Left kidney (tissue), 8 donors: Measurements from ENCODE around the gene FAM43B. TPM values are rescaled to one million over a fixed set of nuclear protein-coding genes. Genes with fewer than 3 reads are reported as not detected.
A peak's percentile ranks its signal among the peaks of the same experiment; 100 is the strongest.
"Not testable (repeated sequence)": the region's sequence is repeated elsewhere in the genome, so short reads cannot be mapped to it uniquely, and the experiment has no call there.

Experiments
- DNase-seq: peaks from one replicate; pipeline ENCODE4 v3.0.0-alpha.2; 2013
- long read RNA-seq, 8 donors: transcript quantifications; one replicate each; lab custom pipeline, GENCODE V29; 2026
- polyA plus RNA-seq: library from polyadenylated mRNA; unstranded; fragments of 120-200 nt; gene quantifications from one replicate; pipeline ENCODE4 v1.2.1, GENCODE V29; 2013; ENCODE audit not compliant: insufficient read length

FAM43B gene, protein sequence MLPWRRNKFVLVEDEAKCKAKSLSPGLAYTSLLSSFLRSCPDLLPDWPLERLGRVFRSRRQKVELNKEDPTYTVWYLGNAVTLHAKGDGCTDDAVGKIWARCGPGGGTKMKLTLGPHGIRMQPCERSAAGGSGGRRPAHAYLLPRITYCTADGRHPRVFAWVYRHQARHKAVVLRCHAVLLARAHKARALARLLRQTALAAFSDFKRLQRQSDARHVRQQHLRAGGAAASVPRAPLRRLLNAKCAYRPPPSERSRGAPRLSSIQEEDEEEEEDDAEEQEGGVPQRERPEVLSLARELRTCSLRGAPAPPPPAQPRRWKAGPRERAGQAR
- polyA plus RNA-seq = 1.00 TPM
- long read RNA-seq, donor 1, transcript FAM43B-201 (1 exons, 2,572 nt) = major isoform, 5 of 5 reads
- long read RNA-seq, donor 1, partial matches to known transcripts = 0 of 5 reads
- long read RNA-seq, donor 1, other reads (novel, unspliced or antisense) = 0 of 5 reads
- long read RNA-seq, donor 2 = 0 reads
- long read RNA-seq, donor 3, partial matches to known transcripts = 0 of 2 reads
- long read RNA-seq, donor 3, other reads (novel, unspliced or antisense) = 0 of 2 reads
- long read RNA-seq, donor 4 = 0 reads
- long read RNA-seq, donor 5, transcript FAM43B-201 (1 exons, 2,572 nt) = major isoform, 5 of 5 reads
- long read RNA-seq, donor 5, partial matches to known transcripts = 0 of 5 reads
- long read RNA-seq, donor 5, other reads (novel, unspliced or antisense) = 0 of 5 reads
- long read RNA-seq, donor 6, partial matches to known transcripts = 0 of 4 reads
- long read RNA-seq, donor 6, other reads (novel, unspliced or antisense) = 0 of 4 reads
- long read RNA-seq, donor 7, partial matches to known transcripts = 0 of 2 reads
- long read RNA-seq, donor 7, other reads (novel, unspliced or antisense) = 0 of 2 reads
- long read RNA-seq, donor 8, partial matches to known transcripts = 0 of 1 reads
- long read RNA-seq, donor 8, other reads (novel, unspliced or antisense) = 0 of 1 reads

DNA sequence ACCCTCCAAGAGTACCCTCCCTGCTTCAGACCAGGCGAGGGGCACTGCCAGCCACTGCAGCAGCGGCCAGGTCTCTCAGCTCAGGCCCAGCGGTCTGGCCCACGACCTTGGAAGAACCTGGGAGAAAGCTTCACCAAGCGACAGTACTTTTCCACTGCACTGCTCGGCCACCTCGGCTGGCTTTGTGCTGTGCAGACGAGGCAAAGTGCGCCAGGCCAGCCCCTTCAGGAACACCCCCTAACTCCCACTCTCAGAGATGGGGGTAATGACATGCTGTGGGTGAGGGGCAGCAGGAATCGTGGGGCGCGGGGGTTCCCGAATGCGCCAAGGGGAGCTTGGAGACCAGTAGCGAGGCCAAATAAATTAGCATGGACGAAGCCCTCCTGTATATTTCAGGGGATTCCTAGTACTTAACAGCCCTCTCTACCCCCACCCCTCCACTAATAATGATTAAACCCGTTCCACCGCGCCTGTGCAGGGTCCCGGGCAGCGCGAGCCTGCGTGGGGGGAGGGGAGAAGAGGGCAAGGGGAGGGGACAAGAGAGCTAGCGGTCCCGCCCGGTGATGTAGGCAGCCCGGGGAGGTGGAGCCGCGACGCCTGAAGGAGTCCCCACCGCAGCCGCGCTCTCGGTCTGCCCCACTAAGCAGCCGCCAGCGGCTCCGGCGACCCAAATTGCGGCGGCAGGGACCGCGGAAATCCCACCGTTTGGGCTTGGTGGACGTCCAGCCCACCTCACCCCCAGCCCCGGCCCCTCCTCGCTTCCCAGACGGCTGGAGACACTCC lies at the start of gene FAM43B:
Gene FAM43B, plus strand, starts transcription at position 629 of the 783 bp plus-strand sequence. CDS start 401 bp downstream, outside the sequence.
- peak; percentile 89 for DNase-seq

DNA sequence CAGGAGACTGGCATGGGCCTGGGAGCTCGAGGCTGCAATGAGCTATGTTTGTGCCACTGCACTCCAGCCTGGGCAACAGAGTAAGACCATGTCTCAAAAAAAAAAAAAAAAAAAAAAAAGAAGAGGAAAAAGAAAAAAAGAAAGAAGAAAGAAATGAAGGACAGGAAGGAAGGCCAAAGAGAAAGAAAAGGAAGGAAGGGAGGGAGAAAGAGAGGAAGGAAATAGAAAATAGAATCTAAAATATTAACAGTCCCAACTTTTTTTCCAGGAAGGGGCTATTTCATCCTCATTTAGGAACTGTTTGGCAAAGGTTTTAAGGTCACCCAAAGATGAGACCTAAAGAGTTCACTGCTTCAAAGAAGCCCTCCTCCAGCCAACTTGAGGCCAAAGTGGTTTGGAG lies 46.9 kb upstream of the FAM43B start:
- DNase-seq = no peak

DNA sequence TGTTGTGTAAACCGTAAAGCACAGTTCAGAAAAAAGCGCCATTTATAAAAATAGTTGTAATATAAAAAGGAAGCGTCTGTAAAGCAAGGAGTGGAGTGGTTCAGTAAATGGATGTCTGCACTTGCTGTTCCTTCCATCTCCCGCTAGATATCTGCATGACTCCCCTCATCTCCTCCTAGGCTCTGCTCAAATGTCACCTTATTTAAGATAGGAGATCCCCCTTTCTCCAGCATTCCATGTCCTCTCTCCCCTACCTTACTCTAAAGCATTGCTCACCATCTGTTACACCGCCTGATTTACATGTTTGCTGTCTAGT lies 45.2 kb upstream of the FAM43B start:
- no peak for DNase-seq

DNA sequence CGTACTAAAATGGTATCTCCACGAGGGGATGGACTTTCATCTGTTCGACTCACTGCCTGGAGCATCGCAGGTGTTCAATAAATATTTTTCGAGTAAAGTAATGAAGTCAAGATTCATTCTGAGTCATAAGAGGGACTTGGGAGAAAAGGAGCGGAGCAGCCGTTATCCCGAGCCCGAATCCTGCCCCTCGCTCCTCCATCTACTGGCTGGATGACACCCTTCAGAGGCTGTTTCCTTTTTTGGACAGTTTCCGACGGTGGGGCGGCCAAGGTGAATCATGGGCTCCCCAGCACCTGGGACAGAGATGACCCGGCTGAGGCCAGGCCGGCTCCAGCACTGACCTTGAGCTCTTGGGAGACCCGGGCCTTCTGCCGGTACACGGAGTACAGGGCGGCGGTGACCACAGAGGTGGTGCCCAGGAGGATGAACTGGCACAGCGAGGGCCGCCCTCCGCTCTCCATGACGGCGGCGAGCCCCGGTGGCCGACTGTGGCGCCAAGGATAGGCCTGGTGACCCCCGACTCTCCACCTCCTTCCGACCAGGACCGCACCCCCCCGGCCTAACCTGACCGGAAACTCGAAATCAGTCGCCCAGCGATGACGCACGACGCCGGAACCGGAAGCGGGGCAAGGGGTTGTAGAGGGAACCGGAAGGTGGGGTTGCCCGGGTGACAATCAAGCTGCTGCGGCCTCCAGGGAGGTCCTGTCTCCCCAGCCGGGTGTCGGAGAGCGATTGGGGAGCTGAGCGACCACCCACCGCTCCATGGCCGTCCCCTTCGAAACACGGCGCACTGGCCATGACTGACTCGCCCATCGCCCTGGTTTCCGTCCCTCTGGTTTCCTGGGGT lies 44.6 kb upstream of the FAM43B start, which contains the start of gene MUL1:
Gene MUL1, minus strand, starts transcription at position 588 of the 847 bp plus-strand sequence. Its CDS starts 127 bp downstream, at position 461.
- peak; percentile 94 for DNase-seq

DNA sequence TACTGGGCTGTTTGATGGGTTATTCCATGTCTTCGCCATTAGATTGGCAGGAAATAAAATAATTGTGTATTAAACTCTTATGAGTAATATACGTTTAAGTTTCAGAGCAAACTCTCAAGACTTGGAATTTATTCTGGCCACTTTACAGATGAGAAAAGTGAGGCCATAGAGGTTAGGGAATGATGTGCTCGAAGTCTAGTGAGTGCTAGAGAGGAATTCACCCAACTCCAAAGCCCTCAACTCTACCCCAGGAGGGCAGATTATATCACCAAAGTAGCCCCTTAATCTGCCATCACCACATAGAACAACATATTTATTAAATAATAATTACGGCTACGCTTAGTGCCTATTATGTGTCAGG lies 44.0 kb upstream of the FAM43B start:
- no peak for DNase-seq

DNA sequence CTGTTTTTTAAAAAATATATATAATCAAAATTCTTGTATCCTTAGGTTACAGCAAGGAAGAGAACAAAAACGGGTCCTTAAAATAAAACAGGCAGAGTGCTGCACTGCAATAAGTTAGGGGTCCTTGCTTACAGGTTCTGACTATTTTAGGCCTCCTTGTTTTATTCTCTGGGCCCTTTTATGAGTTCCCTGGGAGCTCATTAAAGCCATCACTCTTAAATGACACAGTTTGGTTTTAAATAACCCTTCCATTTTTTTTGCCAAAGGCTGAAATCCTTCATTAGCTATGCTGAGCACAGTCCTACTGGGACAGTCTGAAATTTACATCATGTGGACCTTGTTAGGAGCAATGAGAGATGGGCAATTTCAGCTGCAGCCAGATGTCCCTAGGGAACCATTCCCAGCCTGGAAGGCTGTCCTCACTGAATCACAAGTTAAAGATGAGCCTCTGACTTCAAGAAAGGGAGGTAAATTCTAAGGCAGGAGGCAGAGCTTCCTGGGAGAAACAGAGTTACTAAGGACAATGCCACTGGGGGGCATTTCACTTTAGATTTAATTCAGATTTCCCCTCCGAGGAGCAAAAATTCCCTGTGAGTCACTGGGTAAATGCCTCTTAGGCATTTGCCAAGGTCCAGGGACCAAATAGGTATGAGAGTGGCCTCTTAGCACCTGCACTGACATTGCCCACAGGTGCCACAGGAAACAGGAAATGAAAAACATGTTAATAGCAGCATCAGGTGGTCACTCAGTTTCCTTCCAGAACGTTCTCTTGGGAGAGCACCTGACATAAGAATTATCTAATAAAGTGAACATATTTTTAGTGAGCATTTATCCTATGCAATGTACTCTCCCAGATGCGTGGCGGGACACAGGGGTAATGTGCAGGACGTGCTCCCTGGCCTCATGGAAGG lies 40.6 kb upstream of the FAM43B start:
- no peak for DNase-seq

DNA sequence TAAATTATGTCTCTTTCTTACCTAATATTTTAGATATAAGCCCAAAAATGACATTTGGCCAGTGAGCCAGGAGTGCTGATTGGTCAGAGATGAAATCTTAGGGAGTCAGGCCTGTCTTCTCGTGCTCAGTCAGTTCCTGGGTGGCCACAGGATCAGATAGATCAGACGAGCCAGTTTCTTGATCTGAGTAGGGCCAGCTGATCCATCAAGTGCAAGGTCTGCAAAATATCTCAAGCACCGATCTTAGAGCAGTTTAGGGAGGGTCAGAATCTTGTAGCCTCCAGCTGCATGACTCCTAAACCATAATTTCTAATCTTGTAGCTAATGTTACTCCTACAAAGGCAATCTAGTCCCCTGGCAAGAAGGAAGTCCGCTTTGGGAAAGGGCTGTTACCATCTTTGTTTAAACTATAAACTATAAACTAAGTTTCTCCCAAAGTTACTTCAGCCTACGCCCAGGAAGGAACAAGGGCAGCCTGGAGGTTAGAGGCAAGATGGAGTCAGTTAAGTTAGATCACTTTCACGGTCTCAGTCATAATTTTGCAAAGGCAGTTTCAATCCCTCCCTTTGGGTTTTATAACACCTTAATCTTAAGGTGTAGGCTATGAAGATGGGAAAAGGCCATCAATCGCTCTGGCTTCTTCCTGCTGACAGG lies 32.6 kb upstream of the FAM43B start:
- DNase-seq = not testable (repeated sequence)

DNA sequence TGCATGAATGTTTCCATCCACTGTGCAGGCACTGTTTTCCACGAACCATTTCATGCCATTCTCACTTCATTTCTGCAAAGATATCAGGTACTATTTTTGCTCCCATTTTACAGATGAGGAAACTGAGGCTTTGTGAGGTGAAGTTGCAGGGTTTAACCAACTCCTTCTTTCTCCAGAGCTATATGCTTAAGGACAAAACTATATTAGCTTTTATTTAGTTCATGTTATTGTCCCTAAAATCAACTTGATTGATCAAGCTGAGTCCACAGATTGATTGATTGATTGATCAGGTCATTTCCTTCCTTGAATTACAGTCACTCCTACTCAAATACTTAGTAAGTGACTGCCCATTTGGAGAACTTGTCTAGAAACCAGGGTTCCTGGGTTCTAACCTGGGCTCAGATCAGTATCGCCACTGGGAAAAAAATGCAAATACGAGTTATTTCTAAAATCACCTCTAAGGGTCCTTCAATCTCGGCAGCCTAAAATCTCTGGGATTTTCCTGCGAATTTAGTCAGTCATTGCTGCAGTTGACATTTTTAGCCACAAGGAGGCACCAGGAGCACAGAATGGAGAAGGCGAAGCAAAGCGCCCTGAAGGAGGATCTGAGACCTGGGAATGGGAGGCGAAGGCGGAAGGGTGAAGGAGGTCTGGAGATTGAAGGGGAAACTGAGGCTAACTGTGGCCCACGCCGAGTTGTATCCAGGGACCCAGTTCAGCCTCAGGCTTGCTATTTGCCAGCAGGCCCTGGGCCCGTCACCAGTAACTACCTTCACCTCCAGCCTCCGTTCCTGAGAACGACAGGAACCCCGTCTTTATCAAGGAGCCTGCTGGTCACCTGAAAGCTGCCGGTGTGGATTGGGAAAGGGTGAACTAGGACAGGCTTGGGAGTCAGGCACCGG lies 30.2 kb upstream of the FAM43B start:
- DNase-seq = peak; percentile 88

DNA sequence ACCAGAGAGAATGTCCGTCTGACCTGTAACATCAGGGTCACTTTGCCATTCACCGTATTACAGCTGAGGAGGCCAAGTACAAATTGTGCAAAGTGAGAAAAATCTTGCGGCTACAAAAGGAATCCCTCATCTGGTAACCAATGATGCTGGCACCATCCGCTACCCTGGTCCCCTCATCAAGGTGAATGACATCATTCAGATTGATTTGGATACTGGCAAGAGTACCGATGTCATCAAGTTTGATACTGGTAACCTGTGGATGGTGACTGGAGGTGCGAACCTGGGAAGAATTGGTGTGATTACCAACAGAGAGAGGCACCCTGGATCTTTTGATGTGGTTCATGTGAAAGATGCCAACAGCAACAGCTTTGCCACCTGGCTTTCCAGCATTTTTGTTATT lies 26.1 kb upstream of the FAM43B start:
- no peak for DNase-seq

DNA sequence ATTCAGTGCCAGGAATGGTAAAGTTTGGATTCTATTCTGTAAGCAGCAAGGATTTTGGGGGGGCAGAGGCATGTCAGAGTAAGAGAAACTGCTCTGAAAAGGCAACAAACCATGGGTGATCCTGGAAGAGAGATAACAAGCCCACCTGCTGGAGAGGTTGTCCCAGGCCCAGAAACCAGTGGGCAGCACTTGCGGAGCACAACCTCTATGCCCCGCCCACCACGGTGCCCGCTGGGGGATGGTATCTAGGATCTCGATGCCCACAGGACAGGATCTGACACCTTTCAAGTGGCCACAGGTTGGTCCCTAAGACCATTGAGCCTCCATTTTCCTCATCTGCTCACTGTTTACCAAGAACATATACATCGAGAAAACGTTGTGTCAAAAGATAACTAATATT lies 24.2 kb upstream of the FAM43B start:
- DNase-seq = no peak

DNA sequence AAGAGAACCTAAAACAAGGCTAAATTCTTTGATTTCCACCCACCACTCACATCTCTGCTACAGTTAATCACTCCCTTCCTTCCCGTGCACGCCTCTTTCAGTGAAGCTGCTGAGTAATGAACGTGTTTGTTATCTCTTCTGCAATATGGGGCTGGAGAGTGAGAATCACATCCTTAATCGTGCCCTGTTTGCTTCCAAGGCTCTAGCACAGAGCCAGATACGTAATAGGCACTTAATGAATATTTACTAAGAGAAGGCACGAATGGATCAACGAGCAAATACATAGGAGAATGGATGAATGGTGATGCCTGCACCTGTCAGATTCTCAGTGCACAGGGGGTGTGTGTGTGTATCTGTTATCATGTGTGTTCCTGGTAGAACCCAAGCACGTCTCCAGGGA lies 22.1 kb upstream of the FAM43B start:
- no peak for DNase-seq

DNA sequence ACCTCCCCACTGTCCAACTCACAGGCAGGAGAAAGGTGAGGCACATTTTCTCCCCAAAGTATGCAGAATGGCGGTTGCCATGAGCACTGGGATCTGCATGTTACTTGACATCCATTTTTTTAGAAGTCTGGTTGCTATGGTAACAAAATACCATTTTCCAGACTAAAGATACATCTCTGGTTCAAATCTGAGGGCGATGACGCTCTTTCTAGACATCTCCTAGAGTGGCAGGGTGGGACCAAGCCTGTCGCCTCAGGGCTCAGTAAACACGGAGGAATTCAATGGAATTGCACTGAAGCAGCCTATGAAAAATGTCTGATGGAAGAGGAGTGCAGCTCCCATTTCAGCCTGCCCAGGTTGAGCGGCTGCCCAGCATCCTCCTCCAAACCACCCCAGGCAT lies 21.5 kb upstream of the FAM43B start:
- no peak for DNase-seq

DNA sequence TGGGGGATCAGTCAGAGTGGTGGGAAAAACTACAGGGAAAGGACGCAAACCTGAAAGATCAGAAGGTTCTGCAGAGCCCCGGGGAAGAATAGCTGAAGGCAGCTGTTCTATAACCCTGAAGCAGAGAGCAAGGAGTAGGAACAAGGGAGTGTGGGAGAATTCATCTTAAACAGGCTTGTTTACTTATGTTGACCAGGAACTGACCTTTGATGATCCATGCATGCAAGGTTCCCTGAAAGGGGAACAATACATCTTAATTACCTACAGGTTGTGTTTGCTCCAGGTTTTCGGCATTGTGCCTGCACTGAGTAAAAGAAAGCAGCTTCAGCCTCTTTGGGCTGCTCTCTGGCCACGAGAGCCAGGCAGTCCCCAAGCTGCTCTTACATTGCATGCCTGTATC lies 18.7 kb upstream of the FAM43B start:
- no peak for DNase-seq

DNA sequence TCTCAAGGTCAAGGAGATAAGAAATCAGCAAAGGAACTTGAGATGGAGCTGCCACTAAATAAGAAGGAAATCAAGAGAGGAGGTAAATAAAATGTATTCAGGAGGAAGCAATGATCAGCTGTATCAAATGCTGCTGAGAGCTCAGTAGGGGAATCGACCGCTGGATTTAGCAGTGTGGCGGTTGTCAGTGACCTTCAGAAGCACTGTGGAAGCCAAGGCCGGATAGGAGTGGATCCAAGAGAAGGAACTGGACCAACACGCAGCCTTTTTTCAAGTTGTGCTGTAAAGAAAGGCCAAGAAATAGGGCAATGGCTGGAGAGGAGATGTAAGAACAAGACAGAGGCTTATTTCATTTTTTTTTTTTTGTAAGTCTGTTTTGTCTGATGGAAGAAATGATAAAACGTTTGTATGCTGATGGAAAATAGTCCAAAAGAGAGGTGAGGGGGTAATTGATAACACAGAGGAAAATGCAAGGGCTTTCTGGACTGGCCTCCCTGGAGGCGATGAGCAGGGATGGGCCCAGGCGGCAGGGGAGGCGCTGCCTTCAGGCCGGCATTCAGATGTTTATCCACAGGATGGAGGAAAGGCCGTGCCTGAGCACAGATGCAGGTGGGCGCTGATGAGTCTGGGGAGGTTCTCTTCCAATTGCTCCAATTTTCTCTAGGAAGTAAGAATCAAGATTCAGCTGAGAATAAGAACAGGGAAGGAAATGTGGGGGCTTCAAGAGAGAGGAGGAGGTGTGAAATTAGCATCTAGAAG lies 17.5 kb upstream of the FAM43B start:
- DNase-seq = no peak

DNA sequence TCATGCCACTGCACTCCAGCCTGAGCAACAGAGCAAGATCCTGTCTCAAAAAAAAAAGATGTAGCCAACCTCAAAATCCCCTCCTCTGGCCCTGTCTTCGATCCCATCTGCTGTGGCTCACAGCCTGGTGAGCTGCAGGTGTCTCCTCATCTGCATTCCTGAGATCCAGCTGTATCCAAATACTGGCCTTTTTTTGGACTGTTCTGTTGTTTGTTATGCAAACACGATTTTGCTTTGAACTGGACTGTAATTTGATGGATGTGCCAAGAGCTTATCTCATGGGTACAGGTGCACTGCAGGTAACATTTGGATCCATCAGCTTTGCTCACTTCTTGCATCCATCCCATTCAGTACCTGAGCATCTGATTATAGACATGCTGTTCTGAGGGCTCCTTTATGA lies 14.1 kb upstream of the FAM43B start:
- no peak for DNase-seq

DNA sequence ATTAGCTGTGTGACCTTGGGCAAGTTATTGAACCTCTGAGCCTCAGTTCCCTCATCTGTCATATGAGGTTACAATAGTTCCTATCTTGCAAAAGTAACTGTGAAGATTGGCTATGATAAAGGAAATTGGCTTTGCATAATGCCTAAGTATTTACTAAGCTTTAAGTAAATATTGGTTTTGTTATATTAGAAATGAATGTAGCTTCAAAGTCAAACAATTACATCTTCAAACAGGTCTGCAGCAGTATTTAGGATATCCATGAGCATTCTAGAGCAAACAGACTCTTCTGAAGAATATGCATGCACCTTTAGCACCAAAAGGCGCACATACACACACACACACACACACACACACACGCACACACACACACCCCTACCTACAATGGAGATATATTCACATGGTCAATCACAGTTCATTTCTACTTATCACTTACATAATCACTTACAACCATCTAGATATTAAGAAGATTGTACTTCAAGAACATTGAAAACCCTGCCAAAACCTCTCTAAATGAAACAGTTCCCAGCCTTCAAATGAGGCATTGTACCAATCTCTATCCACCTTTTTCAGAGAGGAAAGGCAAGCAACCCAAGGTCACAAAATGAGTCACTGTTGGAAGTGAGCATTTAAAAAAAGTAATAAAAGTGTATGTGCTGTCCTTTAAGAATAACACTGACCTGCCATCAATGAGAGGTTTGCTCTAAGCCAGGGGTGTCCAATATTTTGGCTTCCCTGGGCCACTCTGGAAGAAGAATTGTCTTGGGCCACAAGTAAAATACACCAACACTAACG lies 13.4 kb upstream of the FAM43B start:
- DNase-seq = no peak

DNA sequence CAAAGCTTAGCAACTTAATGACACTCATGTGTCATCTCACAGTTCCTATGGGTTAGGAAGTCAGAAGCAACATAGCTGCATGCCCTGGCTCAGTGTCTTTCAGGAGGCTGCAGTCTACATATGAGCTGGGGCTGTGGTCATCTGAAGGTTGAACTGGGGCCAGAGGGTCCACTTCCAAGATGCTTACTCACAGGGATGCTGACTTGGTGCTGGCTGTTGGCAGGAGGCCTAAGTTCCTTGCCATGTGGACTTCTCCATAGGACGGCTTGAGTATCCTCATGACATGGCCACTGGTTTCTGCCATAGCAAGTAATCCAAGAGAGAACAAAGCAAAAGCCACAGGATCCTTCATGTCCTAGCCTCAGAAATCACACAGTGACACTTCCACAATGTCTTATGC lies 12.1 kb upstream of the FAM43B start:
- DNase-seq = no peak
